Testis (tissue), 2 donors: Measurements from ENCODE around the gene ERN2.

ENCODE experiments used
- POLR2A ChIP-seq: fragments of 450-650 bp; IDR thresholded peaks from one replicate; pipeline ENCODE4 v1.6.1; 2017; ENCODE audit warnings: antibody characterized with exemption, mild to moderate bottlenecking, moderate library complexity
- TF ChIP-seq, protein P1 (sequence below), 3 experiments: fragments of 450-650 bp in 2 of 3; fragments of 200-600 bp in 1 of 3; sonication (generic) in 1 of 3; IDR thresholded peaks; one replicate each; pipeline ENCODE4 v1.5.1; 2016 to 2019; ENCODE audit warnings: antibody characterized with exemption in 3 of 3, mild to moderate bottlenecking in 2 of 3, moderate library complexity in 1 of 3

DNA sequence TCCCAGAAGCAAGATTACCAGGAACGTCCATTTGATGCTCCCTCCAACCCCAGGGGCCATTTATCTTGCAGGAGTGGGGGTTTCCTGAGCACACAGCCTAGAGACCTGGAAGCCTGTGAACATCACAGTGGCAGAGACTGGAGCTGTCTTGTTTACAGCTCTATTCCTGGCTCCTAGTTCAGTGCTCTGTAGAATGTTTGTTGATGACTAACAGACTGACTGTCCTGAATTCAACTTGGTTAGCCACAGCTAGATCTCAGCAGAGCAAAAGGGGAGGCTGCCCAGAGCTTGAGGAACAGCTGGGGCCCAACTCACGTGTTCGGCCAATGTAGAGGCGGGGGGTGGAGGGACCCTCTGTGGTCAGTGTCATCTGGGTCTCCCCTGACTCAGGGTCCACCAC, 6.6 kb downstream of the ERN2 start:
- TF ChIP-seq, protein P1, sequence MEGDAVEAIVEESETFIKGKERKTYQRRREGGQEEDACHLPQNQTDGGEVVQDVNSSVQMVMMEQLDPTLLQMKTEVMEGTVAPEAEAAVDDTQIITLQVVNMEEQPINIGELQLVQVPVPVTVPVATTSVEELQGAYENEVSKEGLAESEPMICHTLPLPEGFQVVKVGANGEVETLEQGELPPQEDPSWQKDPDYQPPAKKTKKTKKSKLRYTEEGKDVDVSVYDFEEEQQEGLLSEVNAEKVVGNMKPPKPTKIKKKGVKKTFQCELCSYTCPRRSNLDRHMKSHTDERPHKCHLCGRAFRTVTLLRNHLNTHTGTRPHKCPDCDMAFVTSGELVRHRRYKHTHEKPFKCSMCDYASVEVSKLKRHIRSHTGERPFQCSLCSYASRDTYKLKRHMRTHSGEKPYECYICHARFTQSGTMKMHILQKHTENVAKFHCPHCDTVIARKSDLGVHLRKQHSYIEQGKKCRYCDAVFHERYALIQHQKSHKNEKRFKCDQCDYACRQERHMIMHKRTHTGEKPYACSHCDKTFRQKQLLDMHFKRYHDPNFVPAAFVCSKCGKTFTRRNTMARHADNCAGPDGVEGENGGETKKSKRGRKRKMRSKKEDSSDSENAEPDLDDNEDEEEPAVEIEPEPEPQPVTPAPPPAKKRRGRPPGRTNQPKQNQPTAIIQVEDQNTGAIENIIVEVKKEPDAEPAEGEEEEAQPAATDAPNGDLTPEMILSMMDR (IDR thresholded peaks at IDR 0.05): no peak
- TF ChIP-seq POLR2A: no peak
